Lower lobe of right lung (tissue), 2 donors: ENCODE data around the gene TRIM52. TPM values are rescaled to one million over a fixed set of nuclear protein-coding genes. Genes with fewer than 3 reads are reported as not detected.

Experiments used
- ATAC-seq, 2 donors: fragments of 200-7000 bp; cut with Tn5 transposase; one replicate each; pipeline ENCODE4 v1.9.1; 2020 to 2022; ENCODE audit warnings: mild to moderate bottlenecking in 2 of 2, moderate library complexity in 2 of 2
- DNase-seq: peaks from one replicate; pipeline ENCODE4 v3.0.0-alpha.2; 2020
- H3K27ac ChIP-seq: fragments of 200-600 bp; one replicate; pipeline ENCODE4 v1.8.0; 2022
- H3K27me3 ChIP-seq: fragments of 200-600 bp; one replicate; pipeline ENCODE4 v1.8.0; 2022; ENCODE audit warnings: low read depth
- H3K36me3 ChIP-seq: fragments of 200-600 bp; one replicate; pipeline ENCODE4 v1.8.0; 2022; ENCODE audit warnings: mild to moderate bottlenecking
- H3K4me1 ChIP-seq: fragments of 200-600 bp; one replicate; pipeline ENCODE4 v1.8.0; 2022
- H3K4me3 ChIP-seq: fragments of 200-600 bp; one replicate; pipeline ENCODE4 v1.8.0; 2022; ENCODE audit warnings: mild to moderate bottlenecking
- H3K9me3 ChIP-seq: fragments of 200-600 bp; one replicate; pipeline ENCODE4 v1.8.0; 2022
- CTCF ChIP-seq: fragments of 200-600 bp; IDR thresholded peaks from one replicate; pipeline ENCODE4 v1.8.0; 2022; ENCODE audit warnings: antibody characterized with exemption, mild to moderate bottlenecking
- intact Hi-C: fragments of 100-400 bp; cut with DNase I; formaldehyde crosslinking; loops from one replicate; pipeline ENCODE4 v1.11.0; 2022
- total RNA-seq: library from RNA; stranded (reverse); fragmentation: NEBNext Ultra II Directional; extraction: Animal tissue kit (Norgen Biotek cat#: 25700); gene quantifications from one replicate; pipeline ENCODE4 v1.2.1, GENCODE V29; 2021
- donor health status: DM: no; HTN: yes; CAD: no; lungs with severe emphysema.

The TRIM52 gene
- total RNA-seq, 1 donor from 2014 or later: 20.8 TPM

GRCh38 chr5:181246276-181247049 is 14.5 kb downstream of the TRIM52 start:
- peaks cover 13% of the 10 kb centered on the region for H3K36me3 ChIP-seq
- peaks cover 76% of the 10 kb centered on the region for H3K4me1 ChIP-seq
- H3K4me3 ChIP-seq: peak overlapping the region; percentile 79
- TF ChIP-seq CTCF: no peak
- DNase-seq: peak; percentile 94
- no peaks in the 10 kb centered on the region for H3K9me3 ChIP-seq
- peak overlapping the region; percentile 98 for H3K27ac ChIP-seq
- no peaks in the 10 kb centered on the region for H3K27me3 ChIP-seq
- intact Hi-C loops: no loop called here
- peak; percentile 89 to 92 for ATAC-seq

GRCh38 chr5:181245427-181246275 is 15.3 kb downstream of the TRIM52 start:
- H3K4me1 ChIP-seq: peaks cover 72% of the 10 kb centered on the region
- DNase-seq: no peak
- intact Hi-C loops: no loop called here

GRCh38 chr5:181243564-181244343 is 17.2 kb downstream of the TRIM52 start, which contains the start of gene RACK1:
Gene RACK1, minus strand, starts transcription at chr5:181243906. Its CDS starts 106 bp downstream, at chr5:181243800.
- Histone ChIP-seq H3K4me1 (peaks cover 53% of the 10 kb centered on the region), H3K27me3 (no peaks in the 10 kb centered on the region), H3K9me3 (no peaks in the 10 kb centered on the region), H3K27ac (peak within 1 kb of the TSS; percentile 98), H3K4me3 (peak within 1 kb of the TSS; percentile 79), H3K36me3 (peaks cover 36% of the 10 kb centered on the region)
- DNase-seq (peak; percentile 91), ATAC-seq (peak; percentile 77 to 80)
- intact Hi-C loops: no loop called here
- TF ChIP-seq CTCF: no peak

More at GRCh38 chr5:181245427-181246275, 15.3 kb downstream of the TRIM52 start:
- Histone ChIP-seq H3K27me3 (no peaks in the 10 kb centered on the region), H3K9me3 (no peaks in the 10 kb centered on the region), H3K4me3 (peak overlapping the region; percentile 79), H3K36me3 (peaks cover 17% of the 10 kb centered on the region), H3K27ac (peak overlapping the region; percentile 98)
- ATAC-seq: no peak
- TF ChIP-seq CTCF: no peak

GRCh38 chr5:181243018-181243563 is 17.9 kb downstream of the TRIM52 start:
- Histone ChIP-seq H3K9me3 (no peaks in the 10 kb centered on the region), H3K36me3 (peaks cover 43% of the 10 kb centered on the region), H3K27me3 (no peaks in the 10 kb centered on the region), H3K4me1 (peaks cover 46% of the 10 kb centered on the region), H3K27ac (peak overlapping the region; percentile 98), H3K4me3 (peak overlapping the region; percentile 79)
- DNase-seq (no peak), ATAC-seq (peak in 1 of 2 donors; percentile 2)
- intact Hi-C loops: no loop called here
- no peak for TF ChIP-seq CTCF

GRCh38 chr5:181242031-181242451 is 18.9 kb downstream of the TRIM52 start:
- peaks cover 53% of the 10 kb centered on the region for H3K36me3 ChIP-seq

More at GRCh38 chr5:181242031-181242451, 18.9 kb downstream of the TRIM52 start:
- Histone ChIP-seq H3K27ac (peak overlapping the region; percentile 98), H3K9me3 (no peaks in the 10 kb centered on the region), H3K4me3 (peak overlapping the region; percentile 79), H3K27me3 (no peaks in the 10 kb centered on the region), H3K4me1 (peaks cover 36% of the 10 kb centered on the region)
- ATAC-seq (no peak), DNase-seq (no peak)
- intact Hi-C loops: no loop called here
- no peak for TF ChIP-seq CTCF
